ENCODE results near the gene CLPTM1L.
"Not testable (repeated sequence)": the region's sequence is repeated elsewhere in the genome, so short reads cannot be mapped to it uniquely, and the experiment has no call there.

GRCh38 chr5:1284336-1284970 lies 60.4 kb downstream of the CLPTM1L start:
- not testable (repeated sequence) for TF ChIP-seq CTCF, POLR2A (IDR thresholded peaks at IDR 0.05)
